Stimulated activated naive CD8-positive, alpha-beta T cell treated with anti-CD3 and anti-CD28 coated beads, Interleukin-15, amount 100 ng/mL, for 72 hours (primary cell): ENCODE results near the gene DIP2B.
A peak's percentile ranks its signal among the peaks of the same experiment; 100 is the strongest.

ENCODE experiments used
- ATAC-seq: fragments of 150-1000 bp; cut with Tn5 transposase; 2 replicates; pipeline ENCODE4 v1.10.0; 2021; ENCODE audit warnings: mild to moderate bottlenecking, moderate library complexity
- DNase-seq, 2 donors: peaks; one replicate each; pipeline ENCODE4 v3.0.0; 2021 to 2022
- H3K27ac Mint-ChIP-seq, 2 donors: one replicate each; pipeline ENCODE4 v1.8.0; 2022; ENCODE audit warnings: mild to moderate bottlenecking in 2 of 2, mixed read lengths in 2 of 2, moderate library complexity in 2 of 2
- H3K27me3 Mint-ChIP-seq: one replicate; pipeline ENCODE4 v1.8.0; 2022; ENCODE audit warnings: mixed read lengths
- H3K4me1 Mint-ChIP-seq: one replicate; pipeline ENCODE4 v1.8.0; 2022; ENCODE audit warnings: mild to moderate bottlenecking, mixed read lengths
- H3K4me3 Mint-ChIP-seq, 2 donors: one replicate each; pipeline ENCODE4 v1.8.0; 2022; ENCODE audit warnings: mild to moderate bottlenecking in 2 of 2, mixed read lengths in 2 of 2, moderate library complexity in 1 of 2
- H3K9me3 Mint-ChIP-seq, 2 donors: one replicate each; pipeline ENCODE4 v1.8.0; 2022; ENCODE audit warnings: mixed read lengths in 2 of 2

Gene DIP2B

GRCh38 chr12:50572760-50573159, 68.0 kb downstream of the DIP2B start:
- no peaks in the 10 kb centered on the region for H3K27me3 Mint-ChIP-seq
- H3K4me3 Mint-ChIP-seq = no peak overlapping the region
- DNase-seq = no peak
- peaks cover 46% of the 10 kb centered on the region for H3K4me1 Mint-ChIP-seq
- no peaks in the 10 kb centered on the region for H3K9me3 Mint-ChIP-seq
- no peak for ATAC-seq
- H3K27ac Mint-ChIP-seq = no peak overlapping the region

- no peak overlapping the region for H3K4me3 Mint-ChIP-seq
- H3K27ac Mint-ChIP-seq = no peak overlapping the region
- DNase-seq = no peak
- no peak for ATAC-seq
- peaks cover 42% of the 10 kb centered on the region for H3K4me1 Mint-ChIP-seq
- H3K27me3 Mint-ChIP-seq = no peaks in the 10 kb centered on the region
- H3K9me3 Mint-ChIP-seq = no peaks in the 10 kb centered on the region
These were observed 68.5 kb downstream of the DIP2B start for GRCh38 chr12:50573271-50573670.

- ATAC-seq = no peak
- H3K4me1 Mint-ChIP-seq = peaks cover 31% of the 10 kb centered on the region
- no peaks in the 10 kb centered on the region for H3K27me3 Mint-ChIP-seq
- H3K4me3 Mint-ChIP-seq = no peak overlapping the region
- no peaks in the 10 kb centered on the region for H3K9me3 Mint-ChIP-seq
- DNase-seq = no peak
- H3K27ac Mint-ChIP-seq = no peak overlapping the region
These were observed 70.0 kb downstream of the DIP2B start for GRCh38 chr12:50574601-50575348.

- Mint-ChIP-seq H3K4me3 (no peak overlapping the region), H3K27ac (no peak overlapping the region), H3K9me3 (no peaks in the 10 kb centered on the region), H3K27me3 (no peaks in the 10 kb centered on the region), H3K4me1 (peaks cover 26% of the 10 kb centered on the region)
- no peak for DNase-seq
- no peak for ATAC-seq
These were observed 75.0 kb downstream of the DIP2B start for GRCh38 chr12:50579757-50580267.

GRCh38 chr12:50580436-50580835, 75.7 kb downstream of the DIP2B start:
- no peak for DNase-seq
- no peak overlapping the region for H3K4me3 Mint-ChIP-seq
- no peak for ATAC-seq
- no peaks in the 10 kb centered on the region for H3K9me3 Mint-ChIP-seq
- no peaks in the 10 kb centered on the region for H3K27me3 Mint-ChIP-seq
- H3K27ac Mint-ChIP-seq = no peak overlapping the region
- H3K4me1 Mint-ChIP-seq = peaks cover 19% of the 10 kb centered on the region

GRCh38 chr12:50581226-50582184, 76.7 kb downstream of the DIP2B start:
- DNase-seq = no peak
- ATAC-seq = peak; percentile 64
- no peak overlapping the region for H3K4me3 Mint-ChIP-seq
- H3K27me3 Mint-ChIP-seq = no peaks in the 10 kb centered on the region
- no peak overlapping the region for H3K27ac Mint-ChIP-seq
- peaks cover 17% of the 10 kb centered on the region for H3K4me1 Mint-ChIP-seq
- no peaks in the 10 kb centered on the region for H3K9me3 Mint-ChIP-seq

- Mint-ChIP-seq H3K4me3 (no peak overlapping the region), H3K9me3 (no peaks in the 10 kb centered on the region), H3K27me3 (no peaks in the 10 kb centered on the region), H3K4me1 (peaks cover 36% of the 10 kb centered on the region), H3K27ac (no peak overlapping the region)
- DNase-seq (no peak), ATAC-seq (no peak)
These were observed 79.3 kb downstream of the DIP2B start for GRCh38 chr12:50584135-50584534.

- ATAC-seq = peak; percentile 67
- peak overlapping the region in 1 of 2 donors; percentile 69 for H3K27ac Mint-ChIP-seq
- peaks cover 36% of the 10 kb centered on the region for H3K4me1 Mint-ChIP-seq
- H3K9me3 Mint-ChIP-seq = no peaks in the 10 kb centered on the region
- no peaks in the 10 kb centered on the region for H3K27me3 Mint-ChIP-seq
- DNase-seq = no peak
- H3K4me3 Mint-ChIP-seq = peak overlapping the region in 1 of 2 donors; percentile 3
These were observed 85.1 kb downstream of the DIP2B start for GRCh38 chr12:50589650-50590435.

- Mint-ChIP-seq H3K27ac (no peak overlapping the region), H3K4me3 (no peak overlapping the region), H3K4me1 (peaks cover 36% of the 10 kb centered on the region), H3K27me3 (no peaks in the 10 kb centered on the region), H3K9me3 (no peaks in the 10 kb centered on the region)
- no peak for DNase-seq
- ATAC-seq = no peak
These were observed 86.1 kb downstream of the DIP2B start for GRCh38 chr12:50590869-50591268.

GRCh38 chr12:50595667-50596066, 90.9 kb downstream of the DIP2B start:
- Mint-ChIP-seq H3K27me3 (no peaks in the 10 kb centered on the region), H3K27ac (no peak overlapping the region), H3K4me3 (no peak overlapping the region), H3K9me3 (no peaks in the 10 kb centered on the region), H3K4me1 (peaks cover 33% of the 10 kb centered on the region)
- no peak for DNase-seq
- no peak for ATAC-seq

- Mint-ChIP-seq H3K27ac (peak overlapping the region; percentile 2 to 94), H3K9me3 (no peaks in the 10 kb centered on the region), H3K4me3 (peak overlapping the region; percentile 39 to 47), H3K27me3 (no peaks in the 10 kb centered on the region), H3K4me1 (peaks cover 39% of the 10 kb centered on the region)
- ATAC-seq = peak; percentile 100
- peak; percentile 28 to 56 for DNase-seq
These were observed 92.7 kb downstream of the DIP2B start for GRCh38 chr12:50597200-50598195.

GRCh38 chr12:50598321-50598862, 93.6 kb downstream of the DIP2B start:
- H3K4me1 Mint-ChIP-seq = peaks cover 39% of the 10 kb centered on the region
- no peak for DNase-seq

GRCh38 chr12:50599366-50600095, 94.7 kb downstream of the DIP2B start:
- H3K4me1 Mint-ChIP-seq = peaks cover 32% of the 10 kb centered on the region
- ATAC-seq = no peak

More at GRCh38 chr12:50598321-50598862, 93.6 kb downstream of the DIP2B start:
- Mint-ChIP-seq H3K9me3 (no peaks in the 10 kb centered on the region), H3K27me3 (no peaks in the 10 kb centered on the region), H3K27ac (peak overlapping the region; percentile 86 to 94), H3K4me3 (peak overlapping the region; percentile 34 to 74)
- ATAC-seq = no peak

More at GRCh38 chr12:50599366-50600095, 94.7 kb downstream of the DIP2B start:
- Mint-ChIP-seq H3K27me3 (no peaks in the 10 kb centered on the region), H3K9me3 (no peaks in the 10 kb centered on the region), H3K4me3 (no peak overlapping the region), H3K27ac (no peak overlapping the region)
- no peak for DNase-seq
